Measurements from ENCODE around the gene ZNF521. TPM values are rescaled to one million over a fixed set of nuclear protein-coding genes. Genes with fewer than 3 reads are reported as not detected.

ZNF521 gene
- polyA plus RNA-seq, 3 donors: 0.07 to 0.20 TPM; not detected in 1

GRCh38 chr18:25047421-25047820 lies 304.5 kb downstream of the ZNF521 start:
- no peaks in the 10 kb centered on the region for H3K4me1 ChIP-seq (ENCODE audit: control insufficient read depth in 1 of 2, insufficient read depth in 2 of 2, low read length in 2 of 2)
- no peaks in the 10 kb centered on the region for H3K79me2 ChIP-seq (ENCODE audit: insufficient read depth, low read length)
- WGBS (ENCODE audit: insufficient coverage): 100% methylated on average over 1 of the region's 3 CpGs
- H3K4me1 Mint-ChIP-seq: no peaks in the 10 kb centered on the region
- TF ChIP-seq CTCF (IDR thresholded peaks at IDR 0.05): no peak
- no peaks in the 10 kb centered on the region for H3K27me3 ChIP-seq (ENCODE audit: control insufficient read depth in 2 of 2, insufficient read depth in 2 of 2, low read length in 2 of 2)
- H4K20me1 ChIP-seq (ENCODE audit: insufficient read depth, low read length): no peaks in the 10 kb centered on the region
- H3K4me3 ChIP-seq (replicated peaks in 1 of 3; ENCODE audit: low read depth in 2 of 3, low read length in 3 of 3): no peak overlapping the region
- H3K9me3 ChIP-seq (replicated peaks in 1 of 2; ENCODE audit: control insufficient read depth in 1 of 2, insufficient read depth in 1 of 2, low read length in 2 of 2): no peaks in the 10 kb centered on the region
- no peaks in the 10 kb centered on the region for H3K9me3 Mint-ChIP-seq
- intact Hi-C loops (cut with micrococcal nuclease): no loop called here
- no peak overlapping the region for H3K4me3 Mint-ChIP-seq
- peaks cover 0 to 4% (median 0%) of the 10 kb centered on the region in 3 donors for H3K27me3 Mint-ChIP-seq (ENCODE audit: low read depth in 3 of 3)
- H2AFZ ChIP-seq (ENCODE audit: insufficient read depth, low read depth, low read length, poor library complexity, severe bottlenecking): no peak overlapping the region
- no peak overlapping the region for H3K27ac Mint-ChIP-seq
- no peak for DNase-seq
- H3K36me3 Mint-ChIP-seq: no peaks in the 10 kb centered on the region
- no peaks in the 10 kb centered on the region for H3K36me3 ChIP-seq (replicated peaks in 1 of 2; ENCODE audit: control insufficient read depth in 1 of 2, insufficient read depth in 2 of 2, low read length in 2 of 2)
- no peak overlapping the region for H3K27ac ChIP-seq (ENCODE audit: low read depth in 1 of 2, low read length in 2 of 2)
- no peak overlapping the region for H3K4me2 ChIP-seq (replicated peaks; ENCODE audit: extremely low read depth, low read length, poor library complexity, severe bottlenecking)
- no peak overlapping the region for H3K9ac ChIP-seq (ENCODE audit: insufficient read depth, low read length, poor library complexity, severe bottlenecking)

GRCh38 chr18:25044694-25045093 lies 307.3 kb downstream of the ZNF521 start:
- no peaks in the 10 kb centered on the region for H3K79me2 ChIP-seq (ENCODE audit: insufficient read depth, low read length)

More at GRCh38 chr18:25044694-25045093, 307.3 kb downstream of the ZNF521 start:
- Histone ChIP-seq H3K9ac (ENCODE audit: insufficient read depth, low read length, poor library complexity, severe bottlenecking) (no peak overlapping the region), H3K4me2 (replicated peaks; ENCODE audit: extremely low read depth, low read length, poor library complexity, severe bottlenecking) (no peak overlapping the region), H3K36me3 (replicated peaks in 1 of 2; ENCODE audit: control insufficient read depth in 1 of 2, insufficient read depth in 2 of 2, low read length in 2 of 2) (no peaks in the 10 kb centered on the region), H3K4me1 (ENCODE audit: control insufficient read depth in 1 of 2, insufficient read depth in 2 of 2, low read length in 2 of 2) (no peaks in the 10 kb centered on the region), H4K20me1 (ENCODE audit: insufficient read depth, low read length) (no peaks in the 10 kb centered on the region), H2AFZ (ENCODE audit: insufficient read depth, low read depth, low read length, poor library complexity, severe bottlenecking) (no peak overlapping the region), H3K27me3 (ENCODE audit: control insufficient read depth in 2 of 2, insufficient read depth in 2 of 2, low read length in 2 of 2) (no peaks in the 10 kb centered on the region), H3K27ac (ENCODE audit: low read depth in 1 of 2, low read length in 2 of 2) (no peak overlapping the region), H3K4me3 (replicated peaks in 1 of 3; ENCODE audit: low read depth in 2 of 3, low read length in 3 of 3) (no peak overlapping the region), H3K9me3 (replicated peaks in 1 of 2; ENCODE audit: control insufficient read depth in 1 of 2, insufficient read depth in 1 of 2, low read length in 2 of 2) (no peaks in the 10 kb centered on the region)
- no peaks in the 10 kb centered on the region for H3K4me1 Mint-ChIP-seq
- no peak for TF ChIP-seq CTCF (IDR thresholded peaks at IDR 0.05)
- peaks cover 0 to 4% (median 0%) of the 10 kb centered on the region in 3 donors for H3K27me3 Mint-ChIP-seq (ENCODE audit: low read depth in 3 of 3)
- intact Hi-C loops (cut with micrococcal nuclease): no loop called here
- DNase-seq: no peak
- WGBS (ENCODE audit: insufficient coverage): no CpG with 5 or more reads among the region's 2 CpGs
- peaks cover 0 to 2% (median 0%) of the 10 kb centered on the region in 7 donors for H3K9me3 Mint-ChIP-seq
- no peaks in the 10 kb centered on the region for H3K36me3 Mint-ChIP-seq
- no peak overlapping the region for H3K4me3 Mint-ChIP-seq
- no peak overlapping the region for H3K27ac Mint-ChIP-seq

Measured in CD14-positive monocyte (primary cell).